Muscle of arm (tissue), 12 donors: ENCODE measurements around the gene EPC2. TPM values are rescaled to one million over a fixed set of nuclear protein-coding genes. Genes with fewer than 3 reads are reported as not detected.
"Not testable (repeated sequence)": the region's sequence is repeated elsewhere in the genome, so short reads cannot be mapped to it uniquely, and the experiment has no call there.

Experiments
- DNase-seq: peaks from one replicate; pipeline ENCODE4 v3.0.0-alpha.2; 2013
- polyA plus RNA-seq, 12 donors: library from polyadenylated mRNA; unstranded; fragments of 120-200 nt; gene quantifications; one replicate each; pipeline ENCODE4 v1.2.1, GENCODE V29; 2013; ENCODE audit not compliant: insufficient read length in 12 of 12

The EPC2 gene
- polyA plus RNA-seq, 12 donors, result 26.3 to 47.8 (median 29.9) TPM; not detected in 1

- no peak for DNase-seq
These were observed 22.7 kb downstream of the EPC2 start for GRCh38 chr2:148667113-148667836.

DNA sequence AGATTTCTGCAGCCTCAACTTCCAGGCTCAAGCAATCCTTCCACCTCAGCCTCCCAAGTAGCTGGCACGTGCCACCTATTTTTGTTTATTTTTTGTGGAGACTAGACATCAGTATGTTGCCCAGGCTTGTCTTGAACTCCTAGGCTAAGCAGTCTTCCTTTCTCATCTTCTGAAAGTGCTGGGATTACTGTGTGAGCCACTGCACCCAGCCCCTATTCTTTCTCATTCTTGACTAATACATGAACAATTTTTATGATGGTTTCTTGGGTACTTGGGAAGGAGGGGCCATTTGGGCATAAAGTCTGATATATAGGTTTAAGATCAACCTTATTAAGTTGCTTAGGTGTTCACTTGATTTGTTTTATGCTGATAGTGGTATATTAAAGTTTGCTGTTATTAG lies 26.2 kb downstream of the EPC2 start:
- DNase-seq, result no peak

- no peak for DNase-seq
These were observed 29.8 kb downstream of the EPC2 start for GRCh38 chr2:148674063-148675020.

GRCh38 chr2:148675708-148676107 lies 31.2 kb downstream of the EPC2 start:
- no peak for DNase-seq

GRCh38 chr2:148678302-148679179 lies 34.0 kb downstream of the EPC2 start:
- DNase-seq, result not testable (repeated sequence)

- no peak for DNase-seq
These were observed 35.9 kb downstream of the EPC2 start for GRCh38 chr2:148680462-148680861.

- DNase-seq, result no peak
These were observed 36.9 kb downstream of the EPC2 start for GRCh38 chr2:148681443-148681842.

GRCh38 chr2:148681862-148682261 lies 37.3 kb downstream of the EPC2 start:
- not testable (repeated sequence) for DNase-seq

- no peak for DNase-seq
These were observed 40.0 kb downstream of the EPC2 start for GRCh38 chr2:148684507-148684906.

- DNase-seq, result no peak
These were observed 43.0 kb downstream of the EPC2 start for GRCh38 chr2:148687543-148687942.

- not testable (repeated sequence) for DNase-seq
These were observed 43.5 kb downstream of the EPC2 start for GRCh38 chr2:148688011-148688410.

- DNase-seq, result no peak
These were observed 52.4 kb downstream of the EPC2 start for GRCh38 chr2:148696985-148697384.

- DNase-seq, result no peak
These were observed 55.3 kb downstream of the EPC2 start for GRCh38 chr2:148699830-148700229.

- DNase-seq, result no peak
These were observed 56.5 kb downstream of the EPC2 start for GRCh38 chr2:148701039-148701438.

GRCh38 chr2:148701877-148702276 lies 57.3 kb downstream of the EPC2 start:
- no peak for DNase-seq

DNA sequence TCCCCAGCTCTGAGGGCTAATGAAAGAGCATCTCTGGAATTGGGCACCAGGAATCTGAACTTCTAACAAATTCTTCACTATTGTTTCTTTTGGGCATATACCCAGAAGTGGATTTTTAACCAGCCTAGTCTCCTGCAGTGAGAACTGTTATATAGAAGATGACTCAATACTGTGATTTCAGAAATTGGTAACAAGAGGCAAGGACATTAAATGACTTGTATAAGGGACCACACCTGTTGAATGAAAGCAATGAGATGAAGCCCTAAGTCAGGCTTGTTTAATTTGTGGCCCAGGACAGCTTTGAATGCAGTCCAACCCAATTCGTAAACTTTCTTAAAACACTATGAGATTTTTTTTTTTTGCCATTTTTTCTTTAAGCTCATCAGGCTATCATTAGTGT lies 57.9 kb downstream of the EPC2 start:
- no peak for DNase-seq

GRCh38 chr2:148704247-148704646 lies 59.7 kb downstream of the EPC2 start:
- DNase-seq, result no peak

- DNase-seq, result no peak
These were observed 71.9 kb downstream of the EPC2 start for GRCh38 chr2:148716378-148716920.

DNA sequence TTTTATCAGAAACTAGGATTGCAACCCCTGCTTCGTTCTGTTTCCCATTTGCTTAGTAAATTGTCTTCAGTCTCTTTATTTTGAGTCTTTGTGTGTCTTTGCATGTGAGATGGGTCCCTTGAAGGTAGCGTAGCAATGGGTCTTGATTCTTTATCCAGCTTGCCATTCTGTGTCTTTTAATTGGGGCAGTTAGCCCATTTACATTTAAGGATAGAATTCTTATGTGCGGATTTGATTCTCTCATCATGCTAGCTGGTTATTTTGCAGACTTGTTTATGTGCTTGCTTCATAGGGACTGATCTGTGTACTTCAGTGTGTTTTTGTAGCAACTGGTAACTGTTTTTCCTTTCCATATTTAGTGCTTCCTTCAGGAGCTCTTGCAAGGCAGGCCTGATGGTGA lies 73.5 kb downstream of the EPC2 start:
- no peak for DNase-seq

DNA sequence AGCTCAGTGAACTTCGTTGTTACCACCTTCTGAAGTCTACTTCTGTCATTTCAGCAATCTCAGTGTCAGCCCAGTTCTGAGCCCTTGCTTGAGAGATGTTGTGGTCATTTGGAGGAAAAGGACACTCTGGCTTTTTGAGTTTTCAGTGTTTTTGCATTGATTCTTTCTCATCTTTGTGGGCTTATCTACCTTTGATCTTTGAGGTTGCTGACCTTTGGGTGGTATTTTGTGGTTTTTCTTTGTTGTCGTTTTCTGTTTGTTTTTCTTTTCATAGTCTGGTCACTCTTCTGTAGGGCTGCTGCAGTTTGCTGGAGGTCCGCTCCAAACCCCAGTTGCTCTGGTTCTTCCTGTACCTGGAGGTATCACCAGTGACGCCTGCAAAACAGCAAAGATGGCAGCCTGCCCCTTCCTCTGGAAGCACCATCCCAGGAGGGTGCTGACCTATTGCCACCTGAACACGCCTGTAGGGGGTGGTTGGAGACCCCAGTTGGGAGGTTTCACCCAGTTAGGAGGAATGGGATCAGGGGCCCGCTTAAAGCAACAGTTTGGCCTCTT lies 74.7 kb downstream of the EPC2 start:
- no peak for DNase-seq

DNA sequence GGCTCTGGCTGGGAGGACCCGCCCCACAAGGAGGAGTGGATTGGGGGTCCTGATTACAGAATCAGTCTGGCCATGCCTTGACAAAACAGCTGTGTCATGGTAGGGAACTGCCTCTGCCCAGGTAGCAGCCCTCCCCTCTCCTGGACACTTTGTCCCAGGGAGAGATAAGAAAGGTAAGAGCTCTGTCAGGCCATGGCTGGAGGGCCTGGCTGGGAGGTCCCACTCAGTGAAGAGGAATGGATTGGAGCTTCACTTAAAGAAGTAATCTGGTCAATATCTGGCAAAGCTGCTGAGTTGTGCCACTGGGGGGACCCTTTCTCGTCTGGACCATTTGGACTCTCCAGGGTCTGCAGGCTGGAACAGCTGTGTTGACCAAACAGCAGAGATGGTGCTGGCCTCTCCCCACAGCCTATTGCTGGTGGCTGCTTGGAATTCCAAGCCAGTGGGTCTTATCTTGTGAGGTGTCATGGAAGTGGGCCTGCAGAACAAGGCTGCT lies 75.4 kb downstream of the EPC2 start:
- peak; percentile 4 for DNase-seq
